ENCODE data around the gene TP53AIP1.
"Not testable (repeated sequence)": the region's sequence is repeated elsewhere in the genome, so short reads cannot be mapped to it uniquely, and the experiment has no call there.

Gene TP53AIP1

GRCh38 chr11:128925250-128925600, 17.4 kb downstream of the TP53AIP1 start:
- no peak for DNase-seq (ENCODE audit: low read depth)

DNA sequence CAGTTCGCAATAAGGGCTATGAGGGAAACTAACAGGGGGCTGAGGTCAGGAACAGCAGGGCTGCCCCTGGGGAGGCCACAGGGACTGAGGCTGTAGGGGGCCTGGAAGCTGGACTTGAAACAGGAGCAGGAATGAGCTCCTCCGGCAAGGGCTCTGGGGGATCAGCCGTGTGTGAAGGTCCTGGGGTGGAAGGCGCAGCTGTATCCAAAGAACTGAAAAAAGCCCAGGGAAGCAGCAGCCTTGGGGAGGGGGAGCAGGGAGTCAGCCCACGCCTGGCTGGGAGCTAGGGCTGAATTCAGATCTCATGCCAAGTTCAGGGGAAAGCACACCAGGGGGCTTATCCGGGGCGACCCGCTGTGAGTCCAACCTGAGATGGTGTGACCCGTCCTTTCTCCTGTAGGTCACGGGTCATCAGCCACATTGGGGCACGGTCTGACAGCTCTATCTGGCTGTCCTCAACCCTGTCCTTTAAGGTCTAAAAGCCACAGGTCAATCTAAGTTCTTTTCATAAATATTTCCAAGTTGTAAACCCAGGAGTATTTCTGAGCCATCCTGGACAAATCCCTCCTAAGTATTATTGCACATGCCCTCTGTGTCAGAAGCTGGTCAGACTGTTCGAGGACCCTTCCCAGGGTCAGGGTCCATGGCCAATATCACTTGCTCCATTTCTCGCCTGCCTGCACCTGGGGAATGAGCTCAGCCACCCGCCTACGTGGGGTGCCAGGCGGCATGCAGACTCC, 18.0 kb downstream of the TP53AIP1 start:
- no peak for DNase-seq (ENCODE audit: low read depth)

DNA sequence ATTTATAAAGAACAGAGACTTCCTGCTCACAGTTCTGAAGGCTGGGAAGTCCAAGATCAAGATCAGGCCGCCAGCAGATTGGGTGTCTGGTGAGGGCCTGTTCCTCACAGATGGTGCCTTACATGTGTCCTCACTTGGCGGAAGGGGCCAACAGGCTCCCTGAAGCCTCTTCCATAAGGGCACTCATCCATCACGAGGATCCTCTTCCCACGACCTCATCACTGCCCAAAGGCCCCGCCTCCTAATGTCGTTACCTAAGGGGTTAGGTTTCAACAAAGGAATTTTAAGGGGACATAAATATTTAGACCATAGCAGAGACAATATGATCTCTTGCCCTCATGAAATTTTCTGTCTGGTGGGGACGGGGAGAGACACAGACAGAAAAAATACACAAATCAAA, 18.6 kb downstream of the TP53AIP1 start:
- DNase-seq (ENCODE audit: low read depth), result no peak

DNA sequence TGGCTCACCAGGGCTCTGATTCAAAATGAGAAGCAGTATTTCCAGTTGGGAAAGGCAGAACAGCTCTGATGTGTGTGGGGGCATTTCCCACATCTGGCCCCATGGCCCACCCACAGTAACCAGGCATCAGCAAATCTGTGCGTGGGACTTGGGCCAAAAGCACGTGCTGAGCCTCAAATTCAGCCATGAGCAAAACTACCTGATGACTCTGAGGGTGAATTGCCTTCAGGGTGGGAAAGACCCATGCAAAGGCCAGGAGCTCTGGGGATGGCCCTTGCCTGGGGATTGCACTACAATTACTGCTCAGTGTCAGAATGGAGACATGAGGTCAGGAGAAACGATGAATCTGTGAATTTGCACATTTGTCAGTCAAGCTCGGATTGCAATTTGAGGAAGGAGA, 20.9 kb downstream of the TP53AIP1 start:
- DNase-seq (ENCODE audit: low read depth), result no peak

- DNase-seq (ENCODE audit: low read depth), result no peak
Measured at GRCh38 chr11:128920666-128921065, 22.0 kb downstream of the TP53AIP1 start.

- not testable (repeated sequence) for DNase-seq (ENCODE audit: low read depth)
Measured at GRCh38 chr11:128919635-128920034, 23.0 kb downstream of the TP53AIP1 start.

DNA sequence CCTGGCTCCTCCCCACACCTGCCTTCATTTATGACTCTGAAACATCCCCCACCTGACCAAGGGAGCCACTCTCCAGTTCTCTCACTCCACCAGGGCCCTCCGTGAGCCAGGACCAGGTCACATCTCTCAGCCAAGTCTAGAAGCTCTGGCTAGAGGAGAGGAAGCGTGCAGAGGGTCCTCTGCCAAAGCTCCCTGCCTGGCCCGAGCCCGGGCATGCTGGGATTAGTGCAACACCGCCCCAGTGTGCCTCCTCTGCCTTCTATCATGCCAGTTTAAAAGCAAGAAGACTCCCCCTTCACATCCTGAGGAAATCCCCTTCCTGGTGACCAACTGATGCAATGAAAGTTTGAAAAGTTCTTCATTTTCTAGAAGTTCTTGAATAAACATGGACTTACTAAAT, 23.5 kb downstream of the TP53AIP1 start:
- DNase-seq (ENCODE audit: low read depth), result no peak

GRCh38 chr11:128917144-128917724, 25.4 kb downstream of the TP53AIP1 start:
- DNase-seq (ENCODE audit: low read depth), result no peak

DNA sequence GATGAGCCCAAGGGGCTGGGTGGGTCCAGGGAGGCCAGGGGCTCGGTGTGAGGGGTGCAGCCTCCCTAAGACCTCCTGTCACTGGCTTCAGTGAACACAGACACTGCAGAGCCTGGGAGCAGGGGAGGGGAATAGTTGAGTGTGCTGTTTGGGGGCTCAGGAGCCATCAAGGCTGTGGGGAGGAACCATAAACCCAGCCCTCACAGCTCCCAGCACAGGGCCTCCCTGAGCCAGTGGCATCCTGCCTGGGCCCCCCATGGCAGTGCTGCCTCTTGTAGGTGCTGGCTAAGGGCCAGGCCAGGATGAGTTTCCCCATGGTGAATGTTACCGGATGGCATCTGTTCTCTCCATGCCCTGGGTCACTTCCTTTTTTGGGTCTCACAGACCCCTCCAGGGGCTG, 26.0 kb downstream of the TP53AIP1 start:
- DNase-seq (ENCODE audit: low read depth), result no peak

DNA sequence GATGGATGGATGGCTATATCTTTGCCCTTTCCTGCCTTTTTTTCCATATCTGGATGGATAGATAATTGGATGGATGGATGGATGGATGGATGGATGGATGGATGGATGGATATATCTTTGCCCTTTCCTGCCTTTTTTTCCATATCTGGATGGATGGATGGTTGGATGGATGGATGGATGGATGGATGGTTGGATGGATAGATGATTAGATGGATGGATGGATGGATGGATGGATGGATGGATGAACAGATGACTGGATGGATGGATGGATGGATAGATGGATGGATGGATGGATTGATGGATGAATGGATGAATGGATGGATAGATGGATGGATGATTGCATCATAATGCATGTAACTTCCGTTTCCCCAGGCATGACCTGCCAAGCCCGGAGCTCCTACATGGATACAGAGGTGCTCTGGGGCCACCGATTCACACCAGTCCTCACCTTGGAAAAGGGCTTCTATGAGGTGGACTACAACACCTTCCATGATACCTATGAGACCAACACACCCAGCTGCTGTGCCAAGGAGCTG, 26.6 kb downstream of the TP53AIP1 start:
- no peak for DNase-seq (ENCODE audit: low read depth)

- no peak for DNase-seq (ENCODE audit: low read depth)
Measured at GRCh38 chr11:128915149-128915521, 27.5 kb downstream of the TP53AIP1 start.

DNA sequence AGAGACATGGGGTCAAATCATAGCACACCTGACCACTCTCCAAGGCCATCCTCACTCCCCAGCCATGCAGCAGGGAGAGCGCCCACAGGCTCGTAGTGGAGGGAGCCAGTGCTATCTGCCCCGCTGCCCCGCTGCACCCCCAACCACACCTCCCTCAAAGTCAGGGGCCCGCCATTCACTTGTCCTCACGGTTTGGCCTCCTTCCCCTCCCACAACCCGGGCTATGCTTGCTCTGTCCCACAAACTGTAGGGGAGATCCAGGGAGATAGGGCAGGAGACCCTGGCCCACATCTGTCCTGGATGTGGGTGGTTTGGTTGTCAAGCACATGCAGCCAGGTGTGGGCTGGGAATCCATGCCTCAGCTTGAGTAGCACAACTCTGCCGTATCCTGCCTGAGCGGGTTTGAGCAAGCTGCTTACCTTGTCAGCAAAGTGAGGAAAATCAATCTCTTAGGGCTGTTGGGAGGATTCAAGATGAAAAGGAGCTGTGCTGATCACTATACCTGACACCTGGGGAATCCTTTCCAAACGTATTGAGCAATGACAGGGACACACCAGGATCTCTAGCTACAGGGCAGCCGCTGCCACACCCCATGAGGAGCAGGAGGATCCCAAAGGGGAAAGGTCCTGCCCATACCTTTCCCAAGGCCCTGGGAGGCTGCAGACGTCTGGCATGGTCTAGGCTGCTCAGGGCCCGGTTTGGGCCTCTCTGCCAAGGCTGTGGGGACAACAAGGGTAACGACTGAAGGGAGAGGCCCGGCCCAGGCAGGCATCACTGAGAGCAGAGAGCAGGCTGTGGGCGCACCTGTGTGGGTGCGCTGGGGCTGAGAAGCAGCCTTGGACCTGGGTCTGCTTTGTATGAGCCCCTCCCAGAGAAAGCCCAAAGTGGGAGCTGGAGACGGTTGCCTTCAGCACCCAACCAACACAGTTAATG, 28.2 kb downstream of the TP53AIP1 start:
- DNase-seq (ENCODE audit: low read depth), result no peak

DNA sequence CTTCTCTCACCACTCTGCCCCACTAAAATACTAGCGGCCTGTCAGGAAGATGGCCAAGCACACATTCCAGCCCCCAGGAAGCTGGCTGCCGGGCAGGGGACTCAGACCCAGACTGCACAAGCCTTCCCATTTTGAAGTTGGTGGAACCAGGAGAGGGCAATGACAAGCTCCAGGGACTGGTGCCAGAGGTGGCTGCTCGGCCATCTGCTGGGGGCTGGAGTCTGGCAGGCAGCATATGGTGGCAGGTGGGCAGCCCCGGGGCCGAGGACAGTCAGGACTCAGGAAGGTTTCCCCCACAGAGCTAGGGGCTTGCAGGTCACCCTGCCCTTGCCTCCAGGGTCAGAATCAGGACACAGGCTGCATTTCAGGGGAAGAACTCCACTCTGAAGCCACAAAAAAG, 28.9 kb downstream of the TP53AIP1 start:
- no peak for DNase-seq (ENCODE audit: low read depth)

- no peak for DNase-seq (ENCODE audit: low read depth)
Measured at GRCh38 chr11:128911701-128912100, 31.0 kb downstream of the TP53AIP1 start.

GRCh38 chr11:128911239-128911638, 31.4 kb downstream of the TP53AIP1 start:
- no peak for DNase-seq (ENCODE audit: low read depth)

- DNase-seq (ENCODE audit: low read depth), result no peak
Measured at GRCh38 chr11:128910576-128910975, 32.1 kb downstream of the TP53AIP1 start.

- no peak for DNase-seq (ENCODE audit: low read depth)
Measured at GRCh38 chr11:128909438-128910125, 33.1 kb downstream of the TP53AIP1 start.

DNA sequence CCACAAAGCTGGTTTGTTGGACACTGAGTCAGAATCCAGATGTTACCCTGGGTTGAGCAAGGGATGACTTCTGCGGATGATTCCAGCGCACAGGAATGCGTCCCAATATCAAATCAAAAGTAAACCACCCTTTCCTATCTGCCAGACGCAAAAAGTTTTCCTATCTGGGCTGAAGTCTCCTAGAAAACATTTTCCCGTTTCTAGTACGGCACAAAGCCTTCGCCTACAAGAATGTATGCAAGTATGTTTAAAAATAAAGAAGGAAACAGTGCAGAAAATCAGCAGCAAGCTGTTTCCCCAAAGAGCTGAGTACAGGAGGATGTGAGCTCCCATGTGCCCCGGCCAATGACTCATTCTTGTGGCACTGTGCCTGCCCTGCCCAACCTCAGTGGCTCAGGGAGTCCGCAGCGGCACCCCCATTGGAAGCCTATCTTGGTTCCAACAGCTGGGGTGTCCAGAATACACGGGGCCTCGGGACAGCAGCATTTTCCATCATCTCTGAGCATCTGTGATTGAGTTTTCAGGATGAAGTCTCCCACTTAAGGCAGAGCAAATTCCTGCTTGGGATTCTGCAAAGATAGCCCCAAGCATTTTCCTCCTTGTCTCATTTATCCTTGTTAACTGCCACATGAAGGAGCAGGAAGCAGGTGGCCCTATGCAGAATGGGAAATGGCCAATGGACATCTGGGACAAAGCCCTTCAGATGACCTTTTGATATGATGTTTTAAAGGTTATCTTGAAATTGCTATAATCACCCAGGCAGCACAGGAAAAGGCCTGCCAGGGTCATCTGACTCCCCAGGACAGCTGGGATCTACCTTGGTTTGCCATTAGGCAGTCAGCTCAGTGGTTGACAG, 34.1 kb downstream of the TP53AIP1 start:
- no peak for DNase-seq (ENCODE audit: low read depth)

DNA sequence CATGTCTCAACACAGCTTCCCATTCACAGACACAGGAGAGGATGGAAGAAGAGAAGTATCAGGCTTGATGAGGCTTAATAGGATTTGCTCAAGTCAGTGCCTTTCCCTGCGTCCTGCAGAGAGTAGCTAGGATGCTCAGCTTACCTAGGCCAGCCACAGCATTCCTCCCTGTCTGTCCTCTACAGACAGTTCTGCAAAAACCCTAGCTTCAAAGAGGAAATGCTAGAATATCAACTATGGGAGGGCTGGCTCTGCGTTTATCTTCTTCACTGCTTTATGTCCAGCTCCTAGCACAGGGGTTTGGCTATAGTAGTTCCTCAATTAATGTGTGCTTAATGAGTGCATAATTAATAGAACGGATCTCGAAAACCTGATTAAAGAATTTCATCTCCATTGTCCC, 35.1 kb downstream of the TP53AIP1 start:
- no peak for DNase-seq (ENCODE audit: low read depth)

DNA sequence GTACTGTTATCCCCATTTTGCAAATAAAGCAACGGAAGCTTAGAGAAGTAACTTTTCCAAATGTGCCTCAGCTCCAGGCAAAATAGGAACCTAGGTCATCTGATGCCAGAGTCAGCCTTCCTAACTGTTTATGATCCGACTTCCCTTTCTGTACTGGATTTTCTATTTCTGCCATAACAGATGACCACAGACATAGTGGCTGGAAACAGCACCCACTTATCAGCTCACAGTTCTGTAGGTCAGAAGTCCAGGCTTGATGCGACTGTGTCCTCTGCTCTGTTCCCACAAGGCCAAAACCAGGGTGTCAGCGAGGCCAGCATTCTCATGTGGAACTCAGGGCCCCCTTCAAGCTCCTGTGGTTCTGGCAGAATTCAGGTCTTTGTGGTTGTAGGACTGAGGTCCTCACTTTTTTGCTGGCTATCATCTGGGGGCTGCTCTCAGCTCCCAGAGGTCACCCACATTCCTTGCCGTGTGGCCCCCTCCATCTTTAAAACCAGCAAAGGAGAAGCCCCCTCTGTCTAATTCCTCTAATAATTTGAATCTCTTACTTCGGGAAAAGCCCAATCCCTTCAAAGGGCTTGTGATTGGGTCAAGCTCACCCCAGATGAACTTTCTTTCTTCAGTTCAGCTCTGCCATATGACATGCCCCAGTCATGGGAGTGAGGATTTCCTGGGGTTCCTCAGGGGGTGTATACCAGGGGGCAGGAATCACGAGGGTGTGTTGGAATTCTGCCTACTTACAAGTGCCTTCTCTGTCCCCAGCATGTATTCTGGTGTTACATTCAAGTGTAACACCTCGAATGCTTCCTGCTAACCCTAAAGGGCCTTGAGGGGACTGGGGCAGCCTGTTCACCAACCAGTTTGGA, 36.3 kb downstream of the TP53AIP1 start:
- no peak for DNase-seq (ENCODE audit: low read depth)
